GM19463 (cell line): ENCODE measurements around the gene GZMM.

ENCODE experiments used
- ATAC-seq: cut with Tn5 transposase; IDR thresholded peaks from one replicate; pipeline ENCODE4 v1.9.1; 2021; ENCODE audit warnings: mild to moderate bottlenecking, moderate library complexity; ENCODE audit not compliant: unreplicated experiment

Gene GZMM

DNA sequence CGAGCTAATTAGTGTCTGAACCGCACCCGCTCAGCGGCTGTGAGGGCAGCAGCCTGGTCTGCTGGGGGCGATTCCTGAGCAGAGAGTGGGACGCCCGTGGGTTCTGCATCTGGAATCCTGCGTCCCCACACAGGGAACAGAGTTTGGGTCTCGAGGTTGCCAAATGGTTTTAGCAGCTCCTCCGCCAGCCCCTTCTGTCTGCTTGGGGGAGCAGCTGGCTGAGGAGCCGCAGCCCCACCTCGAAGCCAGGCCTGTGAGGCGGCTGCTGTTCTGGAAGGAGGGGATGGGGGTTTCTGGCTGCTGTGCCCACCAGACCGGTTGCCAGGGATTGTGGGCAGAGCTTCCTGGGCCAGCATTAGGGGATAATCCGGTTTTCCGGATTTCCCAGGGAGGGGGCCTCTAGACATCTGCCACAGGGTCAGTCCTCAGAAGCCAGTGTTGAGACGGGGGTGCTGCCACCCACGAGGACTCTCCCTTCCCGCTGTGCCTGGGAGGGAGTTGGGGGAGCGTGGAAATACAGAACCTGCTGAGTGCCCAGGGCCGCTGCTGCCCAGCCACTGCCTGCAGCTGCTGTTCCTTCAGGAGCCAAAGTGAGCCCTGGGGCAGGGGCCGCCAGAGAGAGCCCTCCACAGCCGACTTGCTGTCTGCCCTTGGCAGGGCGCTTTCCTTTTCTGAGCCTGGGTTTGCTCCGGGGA, 10.3 kb upstream of the GZMM start:
- no peak for ATAC-seq

DNA sequence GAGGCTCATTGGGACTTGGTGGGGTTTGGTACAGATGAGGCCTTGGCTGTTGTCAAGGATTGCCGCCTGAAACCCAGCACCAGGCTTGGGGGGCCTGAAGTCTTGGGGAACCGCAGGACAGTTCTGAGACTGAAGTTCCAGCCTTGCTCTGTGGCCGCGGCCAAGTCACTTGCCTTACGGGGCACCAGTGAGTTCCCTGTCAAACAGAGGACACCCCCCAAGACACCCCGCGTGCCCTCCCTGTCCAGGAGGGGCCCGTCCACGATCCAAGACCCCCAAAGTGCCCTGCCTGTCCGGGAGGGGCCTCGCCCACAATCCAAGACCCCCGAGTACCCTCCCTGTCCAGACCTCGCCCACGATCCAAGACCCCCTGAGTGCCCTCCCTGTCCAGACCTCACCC, 9.8 kb upstream of the GZMM start:
- ATAC-seq: no peak

DNA sequence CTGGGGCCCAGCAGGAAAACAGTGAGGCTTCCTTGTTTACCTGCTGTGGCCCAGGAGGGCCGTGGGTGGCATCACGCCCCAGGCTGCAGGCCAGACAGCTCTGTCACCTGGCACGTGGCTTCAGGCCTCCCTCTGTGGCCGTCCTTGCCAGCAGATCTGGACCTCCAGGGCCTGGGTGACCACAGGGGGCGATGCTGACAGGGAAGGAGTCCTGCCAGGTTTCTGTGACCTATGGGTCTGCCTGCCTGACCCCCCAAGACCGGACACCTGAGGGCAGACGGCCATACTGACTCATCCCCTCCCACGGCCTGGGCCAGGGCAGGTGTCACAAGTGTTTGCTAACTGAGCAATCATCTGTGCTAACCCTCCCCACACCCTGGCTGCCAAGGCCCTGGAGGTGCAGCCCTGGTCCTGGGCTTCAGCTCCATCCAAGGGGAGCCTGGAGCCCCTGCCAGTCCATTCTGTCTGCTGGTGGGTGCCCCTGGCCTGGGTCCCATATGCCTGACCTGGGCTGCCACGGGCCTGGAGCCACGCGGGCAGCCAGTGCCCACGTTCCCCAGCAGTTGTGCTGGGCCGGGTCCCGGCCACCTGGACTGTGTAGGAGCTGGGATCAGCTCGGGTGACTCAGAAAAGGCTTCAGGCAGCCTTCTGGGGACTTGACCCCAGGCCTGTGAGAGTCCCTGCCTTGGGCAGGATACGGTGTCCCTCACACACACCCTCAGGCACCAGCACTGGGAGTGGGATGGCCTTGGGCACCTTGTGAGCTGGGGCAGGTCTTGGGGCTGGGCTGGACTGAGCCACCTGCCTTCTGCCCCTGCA, 8.6 kb upstream of the GZMM start:
- no peak for ATAC-seq

DNA sequence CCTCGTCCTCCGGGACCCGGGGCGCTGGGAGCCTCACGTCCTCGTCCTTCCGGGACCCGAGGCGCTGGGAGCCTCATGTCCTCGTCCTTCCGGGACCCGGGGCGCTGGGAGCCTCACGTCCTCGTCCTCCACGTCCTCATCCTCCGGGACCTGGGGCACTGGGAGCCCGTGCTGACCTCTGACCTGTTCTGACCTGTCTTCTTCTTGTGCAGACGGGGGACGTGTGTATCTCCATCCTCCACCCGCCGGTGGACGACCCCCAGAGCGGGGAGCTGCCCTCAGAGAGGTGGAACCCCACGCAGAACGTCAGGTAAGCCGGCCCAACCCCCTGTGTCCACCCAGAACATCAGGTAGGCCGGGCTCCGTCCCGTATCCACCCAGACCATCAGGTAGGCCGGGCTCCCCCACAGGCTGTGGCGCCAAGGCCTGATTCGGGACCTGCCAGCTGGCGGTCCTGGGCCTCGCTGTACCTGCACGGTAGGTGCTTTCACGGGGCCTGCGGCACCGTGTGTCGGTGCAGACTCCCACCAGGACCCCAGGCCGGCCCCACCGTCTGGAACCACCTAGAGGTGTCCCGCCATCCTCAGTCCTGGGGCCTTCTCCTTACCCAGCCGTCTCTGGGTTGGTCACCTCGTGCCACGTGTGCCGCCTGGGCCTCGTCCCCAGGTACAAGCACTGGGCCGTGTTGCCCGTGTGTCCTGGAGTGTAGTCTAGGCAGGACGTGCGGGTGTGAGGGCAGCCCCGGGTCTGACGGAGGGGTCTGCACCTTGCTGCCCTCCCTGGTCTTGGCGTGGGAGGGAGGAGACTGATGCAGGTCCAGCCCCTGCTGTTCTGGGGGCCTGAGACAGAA, 7.6 kb upstream of the GZMM start:
- ATAC-seq: no peak

DNA sequence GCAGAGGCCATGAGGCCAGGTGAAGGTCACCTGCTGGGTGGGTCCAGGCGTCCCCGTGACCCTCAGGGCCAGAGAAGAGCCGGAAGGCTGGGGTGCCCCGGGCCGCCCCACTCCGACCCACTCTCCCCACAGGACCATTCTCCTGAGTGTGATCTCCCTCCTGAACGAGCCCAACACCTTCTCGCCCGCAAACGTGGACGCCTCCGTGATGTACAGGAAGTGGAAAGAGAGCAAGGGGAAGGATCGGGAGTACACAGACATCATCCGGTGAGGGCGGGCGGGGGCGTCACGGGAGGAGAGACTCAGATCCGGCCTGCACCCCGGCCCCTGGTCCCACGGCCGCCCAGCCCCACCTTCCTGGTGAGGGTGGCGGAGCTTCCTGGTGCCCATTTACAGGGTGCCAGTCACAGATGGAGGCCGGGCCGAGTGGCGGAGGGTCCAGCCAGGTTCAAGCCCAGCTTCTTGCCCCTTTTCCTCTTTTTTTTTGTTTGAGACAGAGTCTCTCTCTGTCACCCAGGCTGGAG, 6.9 kb upstream of the GZMM start:
- ATAC-seq: no peak

DNA sequence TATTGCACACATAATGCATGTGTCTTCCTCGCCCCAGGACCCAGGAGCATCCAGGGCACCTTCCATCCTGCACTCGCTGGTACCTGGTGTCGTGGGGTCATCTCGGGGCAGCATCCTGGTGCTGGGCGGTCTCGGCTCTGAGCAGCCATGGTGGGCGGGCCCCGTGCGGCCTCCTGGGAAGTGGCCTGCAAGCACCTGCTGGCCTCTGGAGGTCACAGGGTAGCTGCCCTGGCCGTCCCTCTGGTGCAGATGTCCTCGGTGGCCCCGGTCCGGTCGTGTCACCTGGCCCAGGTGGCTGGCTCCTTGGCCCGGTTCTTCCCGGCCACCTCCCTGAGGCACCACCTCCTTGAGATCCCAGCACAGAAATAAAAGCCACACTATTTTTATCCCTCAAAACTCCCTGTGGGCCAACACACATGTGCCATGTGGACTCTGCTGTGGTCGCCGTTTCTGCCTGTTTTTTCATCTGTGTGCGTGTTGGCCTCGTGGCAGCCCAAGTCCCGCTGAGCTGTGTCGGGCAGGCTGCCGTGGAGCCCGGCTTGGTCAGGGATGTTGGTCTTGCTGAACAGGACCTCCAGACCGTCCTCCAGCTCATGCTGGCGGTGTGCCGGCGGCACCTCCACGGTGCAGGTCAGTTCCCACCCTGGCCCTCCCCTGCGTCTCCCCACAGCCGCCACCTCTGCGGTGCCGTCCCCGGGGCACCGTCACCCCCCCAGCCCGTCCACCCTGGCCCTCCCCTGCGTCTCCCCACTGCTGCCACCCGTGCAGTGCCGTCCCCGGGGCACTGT, 5.0 kb upstream of the GZMM start:
- no peak for ATAC-seq

DNA sequence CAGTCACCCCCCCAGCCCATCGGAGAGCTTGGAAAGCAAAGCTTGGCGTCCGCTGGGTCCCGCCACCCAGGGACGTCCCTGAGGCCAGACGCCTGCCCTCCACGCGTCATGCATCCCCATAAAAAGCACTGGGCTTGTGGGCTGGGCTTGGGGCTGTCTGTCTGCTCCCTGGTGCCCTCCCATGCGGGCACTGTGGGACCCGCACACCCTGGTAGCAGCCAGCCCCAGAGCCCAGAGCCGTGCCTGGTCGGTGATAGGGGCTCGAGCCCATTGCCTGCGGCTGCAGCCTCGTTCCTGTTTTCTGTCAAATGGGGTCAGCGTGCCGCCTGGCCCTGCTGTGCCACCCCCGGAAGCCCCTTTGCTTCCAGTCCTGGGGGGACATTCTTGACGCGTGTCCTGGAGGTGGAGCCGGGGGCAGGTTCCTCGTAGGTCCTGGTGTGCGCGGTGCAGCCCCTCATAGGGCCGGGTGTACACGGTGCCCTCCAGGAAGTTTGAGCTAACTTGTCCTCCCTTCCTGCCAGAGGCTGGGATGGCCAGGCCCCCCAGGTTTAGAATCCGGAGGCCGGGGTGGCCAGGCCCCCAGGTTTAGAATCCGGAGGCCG, 4.3 kb upstream of the GZMM start:
- no peak for ATAC-seq

DNA sequence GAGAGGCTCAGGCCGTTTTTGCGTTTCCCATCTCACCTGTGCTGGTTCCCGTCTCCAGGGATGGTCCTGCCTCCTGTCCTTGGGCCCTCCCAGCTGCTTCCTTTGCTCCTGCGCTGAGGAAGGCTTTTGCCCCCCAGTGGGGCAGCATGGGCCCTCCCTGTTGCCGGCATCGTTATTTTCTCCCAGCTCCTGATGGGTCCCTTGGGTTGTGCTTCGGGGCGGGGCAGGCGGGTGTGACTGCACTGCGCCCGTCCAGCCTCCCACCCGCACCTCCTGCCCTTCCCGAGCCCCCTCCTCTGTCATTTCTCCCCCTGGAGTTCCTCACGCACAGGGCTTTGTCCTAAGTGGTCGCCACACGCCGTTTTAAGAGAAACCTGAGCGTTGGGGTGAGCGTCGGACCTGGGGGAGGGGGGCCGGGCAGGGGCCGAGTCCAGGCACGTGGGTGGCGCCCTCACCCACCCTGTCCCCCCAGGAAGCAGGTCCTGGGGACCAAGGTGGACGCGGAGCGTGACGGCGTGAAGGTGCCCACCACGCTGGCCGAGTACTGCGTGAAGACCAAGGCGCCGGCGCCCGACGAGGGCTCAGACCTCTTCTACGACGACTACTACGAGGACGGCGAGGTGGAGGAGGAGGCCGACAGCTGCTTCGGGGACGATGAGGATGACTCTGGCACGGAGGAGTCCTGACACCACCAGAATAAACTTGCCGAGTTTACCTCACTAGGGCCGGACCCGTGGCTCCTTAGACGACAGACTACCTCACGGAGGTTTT, 2.8 kb upstream of the GZMM start:
- no peak for ATAC-seq

DNA sequence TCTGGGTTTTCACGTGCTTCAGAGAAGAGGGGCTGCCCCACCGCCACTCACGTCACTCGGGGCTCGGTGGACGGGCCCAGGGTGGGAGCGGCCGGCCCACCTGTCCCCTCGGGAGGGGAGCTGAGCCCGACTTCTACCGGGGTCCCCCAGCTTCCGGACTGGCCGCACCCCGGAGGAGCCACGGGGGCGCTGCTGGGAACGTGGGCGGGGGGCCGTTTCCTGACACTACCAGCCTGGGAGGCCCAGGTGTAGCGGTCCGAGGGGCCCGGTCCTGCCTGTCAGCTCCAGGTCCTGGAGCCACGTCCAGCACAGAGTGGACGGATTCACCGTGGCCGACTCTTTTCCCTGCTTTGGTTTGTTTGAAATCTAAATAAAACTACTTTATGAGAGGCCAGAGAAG, 2.2 kb upstream of the GZMM start:
- no peak for ATAC-seq

DNA sequence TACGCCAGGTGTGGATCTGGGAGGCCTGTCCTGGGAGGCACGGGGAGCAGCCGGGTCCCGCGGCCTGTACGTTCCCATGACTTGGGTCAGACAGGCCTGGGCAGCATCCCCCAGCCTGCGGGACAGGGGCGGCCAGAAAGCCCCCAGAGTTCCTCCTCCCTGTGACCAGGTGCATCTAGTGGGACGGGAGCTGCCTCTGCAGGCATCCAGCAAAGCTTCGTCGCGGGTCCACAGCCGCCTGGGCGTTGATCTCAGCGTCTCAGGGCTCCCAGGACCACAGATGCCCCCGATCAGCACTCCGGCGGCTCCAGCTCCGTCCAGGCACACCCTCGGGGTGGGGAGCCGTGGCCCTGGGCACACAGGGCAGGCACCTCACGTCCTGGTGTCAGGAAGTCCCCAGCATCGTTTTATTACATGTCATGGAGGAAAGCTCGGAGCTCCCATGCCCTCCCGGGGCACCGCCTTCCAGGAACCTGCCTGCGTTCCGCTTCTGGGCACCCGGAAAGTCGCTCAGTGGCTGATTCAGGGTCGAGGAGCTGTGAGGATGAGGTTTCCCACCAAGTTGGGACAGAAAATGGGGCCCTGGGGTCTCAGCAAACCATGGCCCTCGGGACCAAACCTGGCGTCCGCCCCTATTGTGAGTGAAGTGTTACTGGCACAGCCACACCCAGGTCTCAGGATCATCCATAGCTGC, 1.5 kb upstream of the GZMM start:
- no peak for ATAC-seq

DNA sequence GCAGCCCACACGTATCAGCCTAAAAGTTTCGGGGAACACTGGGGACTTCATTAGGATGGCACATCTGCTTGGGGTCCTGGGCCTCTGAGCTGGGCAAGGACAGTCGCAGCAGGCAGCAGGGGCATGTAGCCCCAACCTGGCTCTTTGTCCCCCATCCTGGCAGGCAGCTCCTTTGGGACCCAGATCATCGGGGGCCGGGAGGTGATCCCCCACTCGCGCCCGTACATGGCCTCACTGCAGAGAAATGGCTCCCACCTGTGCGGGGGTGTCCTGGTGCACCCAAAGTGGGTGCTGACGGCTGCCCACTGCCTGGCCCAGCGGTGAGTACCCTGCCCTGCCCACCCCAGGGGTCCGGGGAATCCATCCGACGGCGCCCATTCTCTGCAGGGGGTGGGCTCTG, 3.3 kb downstream of the GZMM start:
- ATAC-seq: no peak

DNA sequence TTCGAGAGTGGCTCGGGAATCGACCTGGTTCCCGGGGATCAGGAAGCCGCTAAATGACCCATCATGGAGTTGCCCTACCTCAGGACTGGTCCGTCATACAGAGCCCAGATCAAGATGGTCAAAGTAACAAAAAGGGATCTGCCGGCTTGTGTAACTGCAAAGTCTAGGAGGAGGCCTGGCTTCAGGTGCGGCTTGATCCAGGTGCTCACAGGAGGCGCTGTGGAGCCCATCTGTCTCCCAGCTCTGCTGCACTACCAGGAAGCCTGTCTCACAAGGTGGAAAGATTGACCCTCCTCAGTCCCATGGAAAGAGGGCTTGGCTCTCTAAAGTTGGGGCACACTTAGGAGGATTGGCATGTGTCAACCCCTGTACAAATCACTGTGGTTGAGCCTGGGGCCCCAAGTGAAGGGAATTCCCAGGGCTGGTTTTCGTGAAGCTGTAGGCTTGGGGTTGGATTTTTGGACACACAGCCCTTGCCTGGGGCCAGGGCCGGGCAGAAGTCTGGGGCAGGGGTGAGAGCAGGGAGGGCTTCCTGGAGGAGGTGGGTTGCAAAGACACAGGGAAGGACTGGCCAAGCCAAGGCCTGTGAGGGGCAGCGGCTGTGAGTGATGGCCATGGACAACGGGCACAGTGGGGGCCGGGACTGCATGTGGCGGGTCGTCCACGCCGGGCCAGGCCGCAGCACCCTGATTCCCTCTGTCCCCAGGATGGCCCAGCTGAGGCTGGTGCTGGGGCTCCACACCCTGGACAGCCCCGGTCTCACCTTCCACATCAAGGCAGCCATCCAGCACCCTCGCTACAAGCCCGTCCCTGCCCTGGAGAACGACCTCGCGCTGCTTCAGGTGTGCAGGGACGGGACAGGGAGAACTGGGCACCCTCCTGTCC, 4.2 kb downstream of the GZMM start:
- ATAC-seq: no peak

DNA sequence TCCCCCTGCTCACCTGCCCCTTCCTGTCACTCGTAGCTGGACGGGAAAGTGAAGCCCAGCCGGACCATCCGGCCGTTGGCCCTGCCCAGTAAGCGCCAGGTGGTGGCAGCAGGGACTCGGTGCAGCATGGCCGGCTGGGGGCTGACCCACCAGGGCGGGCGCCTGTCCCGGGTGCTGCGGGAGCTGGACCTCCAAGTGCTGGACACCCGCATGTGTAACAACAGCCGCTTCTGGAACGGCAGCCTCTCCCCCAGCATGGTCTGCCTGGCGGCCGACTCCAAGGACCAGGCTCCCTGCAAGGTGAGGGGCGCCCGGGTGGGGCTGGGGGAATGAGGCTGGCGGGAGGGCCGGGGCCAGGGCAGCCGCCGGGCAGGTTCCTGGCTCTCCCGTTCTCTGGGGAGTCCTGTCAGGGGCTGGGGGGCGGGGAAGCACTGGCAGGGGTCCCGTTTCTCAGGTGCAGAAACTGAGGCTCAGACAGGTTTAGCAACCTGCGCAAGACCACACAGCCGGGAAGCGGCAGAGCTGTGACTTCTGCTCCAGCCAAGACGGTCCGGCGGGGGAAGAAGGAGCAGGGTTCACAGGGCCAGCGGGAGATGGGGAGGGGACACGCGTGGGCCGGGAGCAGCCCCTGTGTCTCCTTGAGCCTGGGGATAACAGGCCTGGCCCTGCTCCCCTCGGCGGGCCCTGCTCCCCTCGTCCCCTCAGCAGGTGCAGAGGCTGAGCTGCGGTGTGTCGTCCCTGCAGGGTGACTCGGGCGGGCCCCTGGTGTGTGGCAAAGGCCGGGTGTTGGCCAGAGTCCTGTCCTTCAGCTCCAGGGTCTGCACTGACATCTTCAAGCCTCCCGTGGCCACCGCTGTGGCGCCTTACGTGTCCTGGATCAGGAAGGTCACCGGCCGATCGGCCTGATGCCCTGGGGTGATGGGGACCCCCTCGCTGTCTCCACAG, 5.3 kb downstream of the GZMM start:
- no peak for ATAC-seq

DNA sequence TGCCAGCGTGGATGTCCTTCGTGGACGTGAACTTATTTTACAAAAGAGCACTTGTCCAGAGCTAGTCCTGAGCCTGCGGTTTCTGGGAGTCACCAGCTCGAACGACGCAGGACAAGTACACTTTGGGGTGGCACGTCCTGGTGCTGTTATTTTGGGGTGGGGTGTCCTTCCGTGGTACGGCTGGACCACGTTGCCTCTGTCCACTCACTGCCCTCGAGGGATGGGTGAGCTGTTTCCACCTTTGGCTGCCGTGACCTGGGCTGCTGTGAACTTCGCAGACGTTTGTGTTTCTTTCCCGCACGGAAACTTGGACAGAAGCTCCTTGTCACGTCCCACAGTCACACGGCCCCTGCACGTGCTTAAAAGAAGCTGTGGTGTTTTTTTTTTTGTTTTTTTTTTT, 11.0 kb downstream of the GZMM start:
- ATAC-seq: no peak

DNA sequence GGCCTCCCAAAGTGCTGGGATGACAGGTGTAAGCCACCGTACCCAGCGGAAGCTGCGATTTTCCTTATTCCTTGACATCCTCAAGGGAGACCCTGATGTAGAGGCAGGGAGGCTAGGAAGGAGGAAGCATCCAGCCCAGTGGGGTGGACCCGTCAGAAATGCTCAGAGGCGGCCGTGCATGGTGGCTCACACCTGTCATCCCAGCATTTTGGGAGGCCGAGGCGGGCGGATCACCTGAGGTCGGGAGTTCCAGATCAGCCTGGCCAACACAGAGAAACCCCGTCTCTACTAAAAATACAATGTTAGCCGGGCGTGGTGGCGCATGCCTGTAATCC, 11.6 kb downstream of the GZMM start:
- ATAC-seq: no peak

DNA sequence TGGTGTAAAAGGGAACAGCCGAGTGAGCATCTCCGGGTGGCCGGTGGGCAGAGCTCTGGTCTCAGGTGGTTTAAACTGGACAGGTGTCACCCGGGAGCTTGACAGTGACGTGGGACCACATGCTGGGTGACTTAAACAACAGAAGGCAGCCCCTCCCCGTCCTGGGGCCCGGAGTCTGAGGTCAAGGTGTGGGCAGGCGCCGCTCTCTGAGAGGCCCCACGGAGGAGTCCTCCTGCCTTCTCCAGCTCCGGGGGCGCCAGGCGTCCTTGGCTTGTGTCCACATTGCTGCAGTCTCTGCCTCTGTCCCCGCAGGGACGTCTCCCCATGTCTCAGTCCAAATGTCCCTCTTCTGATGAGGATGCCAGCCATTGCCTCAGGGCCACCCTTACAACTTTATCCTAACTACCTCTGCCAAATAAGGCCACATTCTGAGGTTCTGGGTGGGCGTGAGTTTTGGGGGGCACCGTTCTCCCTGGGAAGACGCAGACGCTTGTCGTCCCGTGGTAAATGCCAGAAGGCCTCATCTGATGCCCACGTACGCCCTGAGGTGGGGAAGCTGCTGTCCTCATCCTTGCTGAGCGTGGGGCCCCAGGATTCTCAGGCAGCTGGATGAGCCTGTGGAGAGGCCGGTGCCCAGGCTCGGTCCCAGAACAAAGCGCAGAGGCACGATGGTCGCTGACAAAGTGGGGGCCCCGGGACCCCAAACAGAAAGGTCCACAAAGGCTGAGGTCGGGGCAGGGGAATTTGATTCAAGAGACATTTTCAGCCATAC, 12.9 kb downstream of the GZMM start:
- no peak for ATAC-seq
